GM21717 (cell line): Measurements from ENCODE around the gene ATOSB.

Experiments
- ATAC-seq: cut with Tn5 transposase; IDR thresholded peaks from one replicate; pipeline ENCODE4 v1.9.1; 2021; ENCODE audit warnings: mild to moderate bottlenecking, moderate library complexity; ENCODE audit not compliant: unreplicated experiment

Gene ATOSB

DNA sequence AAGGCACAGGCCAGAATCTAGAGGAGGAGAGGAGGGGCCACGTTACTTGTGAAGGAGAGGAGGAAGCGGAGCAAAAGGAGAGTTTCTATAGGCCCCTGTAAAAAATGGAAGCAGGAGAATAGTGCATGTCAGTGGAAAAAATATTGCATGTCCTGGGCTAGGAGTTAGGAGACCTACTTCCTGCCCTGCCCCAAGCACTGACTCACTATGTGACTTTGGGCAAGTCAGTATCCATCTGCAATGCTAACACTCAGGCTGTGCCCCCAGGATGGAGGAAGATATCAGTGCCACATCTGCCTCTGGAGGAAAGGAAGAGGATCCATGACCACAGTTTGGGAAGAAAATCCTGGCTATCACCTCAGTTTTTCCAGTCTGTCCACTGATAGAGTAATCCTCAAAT is 26.2 kb downstream of the ATOSB start:
- no peak for ATAC-seq

DNA sequence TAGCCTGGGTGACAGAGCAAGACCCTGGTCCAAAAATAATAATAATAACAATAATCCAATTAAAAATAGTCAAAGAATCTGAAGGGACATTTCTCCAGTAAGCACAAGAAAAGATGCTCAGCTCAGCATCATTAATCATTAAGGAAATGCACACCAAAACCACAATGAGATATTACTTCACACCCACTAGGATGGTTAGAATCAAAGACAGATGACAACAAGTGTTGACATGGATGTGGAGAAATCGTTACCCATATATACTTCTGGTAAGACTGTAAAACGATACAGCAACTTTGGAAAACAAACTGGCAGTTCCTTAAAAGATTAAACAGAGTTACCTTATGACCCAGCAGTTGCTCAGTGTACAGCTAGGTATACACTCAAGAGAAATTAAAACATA is 30.6 kb downstream of the ATOSB start:
- ATAC-seq, result no peak

DNA sequence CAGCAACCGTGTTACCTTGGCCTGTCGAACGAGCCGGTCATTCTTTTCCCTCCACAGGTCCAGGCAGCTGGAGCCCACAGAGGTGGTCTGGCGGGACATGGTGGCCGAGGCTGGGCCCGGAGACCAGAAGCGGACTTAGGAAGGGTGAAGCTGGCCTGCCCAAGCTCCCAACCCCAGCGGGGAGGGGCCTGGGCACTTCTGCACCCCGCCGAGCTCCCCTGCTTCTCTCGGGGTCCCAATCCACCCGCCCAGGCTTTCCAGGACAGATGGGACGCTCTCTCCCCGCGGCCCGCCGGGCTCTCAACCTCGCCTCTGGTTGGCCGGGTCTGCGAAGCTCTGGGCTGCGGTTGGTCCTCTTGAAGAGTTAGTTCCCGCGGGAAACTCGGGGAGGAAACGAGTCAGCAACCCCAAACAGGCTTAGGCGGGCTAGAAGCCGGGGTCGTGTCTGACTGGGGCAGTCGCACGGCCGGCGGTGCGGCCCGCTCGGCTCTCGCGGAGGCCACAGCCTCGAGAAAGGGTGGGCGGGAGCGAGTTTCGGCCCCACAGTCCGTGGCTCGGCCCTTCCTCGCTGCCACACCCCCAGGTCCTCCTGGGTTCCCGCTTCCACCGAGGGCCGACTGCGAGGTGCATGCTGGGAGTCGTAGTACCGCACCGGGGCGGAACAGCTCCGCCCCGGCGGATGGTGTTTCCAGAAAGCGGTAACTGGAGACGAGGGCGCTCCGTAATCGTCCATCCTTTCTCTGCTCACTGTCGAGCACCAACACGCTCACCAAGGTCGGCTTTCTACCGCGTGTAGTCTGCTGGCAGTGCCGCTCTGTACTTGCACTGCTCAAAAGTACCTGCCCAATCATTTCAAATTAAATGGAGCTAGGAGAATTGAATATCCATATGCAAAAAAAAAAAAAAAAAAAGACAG is 36.0 kb downstream of the ATOSB start, which contains the start of gene FANCG:
Gene FANCG, minus strand, starts transcription at position 517 of the 916 bp plus-strand sequence. Its CDS starts 418 bp downstream, at position 99.
- peak; percentile 74 for ATAC-seq

DNA sequence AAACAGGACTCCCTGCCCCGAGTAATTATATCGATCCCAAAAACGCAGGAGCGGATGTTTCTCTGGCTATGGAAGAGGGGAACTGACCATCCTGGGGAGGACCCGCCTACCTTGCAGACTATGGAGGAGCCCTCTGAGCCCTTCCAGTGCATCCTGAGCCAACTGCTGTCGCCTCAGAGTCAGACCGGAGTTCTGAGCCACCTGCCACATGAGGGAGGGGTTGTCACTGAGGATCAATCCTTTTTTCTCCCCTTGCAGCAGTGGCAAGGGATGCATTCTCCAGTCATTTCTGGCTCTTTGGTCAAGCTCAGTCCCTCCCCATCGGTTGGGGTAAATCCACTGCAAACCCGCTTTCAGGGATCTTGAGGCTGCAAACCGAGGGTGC is 36.6 kb downstream of the ATOSB start:
- no peak for ATAC-seq

DNA sequence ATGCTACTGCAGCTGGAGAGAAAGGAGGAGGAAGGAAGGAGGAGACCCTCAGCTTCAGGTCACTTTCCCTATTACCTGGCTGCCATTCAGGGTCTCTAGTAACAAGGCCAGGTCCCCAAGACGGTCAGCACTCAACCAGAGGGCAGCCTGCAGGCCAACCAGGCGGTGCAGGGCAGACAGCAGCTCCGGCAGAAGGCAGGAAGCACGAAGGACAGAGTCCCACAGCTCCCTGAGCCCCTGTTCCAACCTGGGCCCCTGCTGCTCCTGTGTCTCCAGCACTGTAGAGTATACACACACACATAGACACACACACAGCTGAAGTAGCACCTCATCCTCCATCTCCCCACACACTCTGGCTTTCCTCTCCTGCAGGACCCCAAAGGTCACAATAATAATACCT is 37.6 kb downstream of the ATOSB start:
- no peak for ATAC-seq

- ATAC-seq, result no peak
Observed at GRCh38 chr9:35076848-35077247, 38.8 kb downstream of the ATOSB start.

DNA sequence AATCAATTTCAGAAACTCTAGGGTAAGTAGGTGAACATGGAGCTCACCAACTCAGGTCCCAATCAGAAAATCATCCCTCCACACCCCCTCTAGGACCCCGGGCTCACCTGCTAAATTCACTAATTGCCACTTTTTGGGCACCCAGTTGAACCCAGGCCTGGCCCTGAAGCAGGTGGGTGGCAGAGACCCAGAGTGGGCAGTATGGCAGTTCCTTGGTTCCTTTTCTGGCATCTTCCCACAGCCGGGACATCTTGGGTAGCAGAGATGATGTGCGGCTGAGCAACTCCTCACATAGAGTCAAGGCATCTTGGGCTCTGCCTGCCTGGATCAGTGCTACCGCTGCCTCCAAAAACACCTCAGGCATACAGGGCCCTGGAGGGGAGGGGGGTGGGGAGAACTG is 40.3 kb downstream of the ATOSB start:
- no peak for ATAC-seq

- no peak for ATAC-seq
Observed at GRCh38 chr9:35074791-35075190, 40.9 kb downstream of the ATOSB start.

GRCh38 chr9:35074141-35074540 is 41.5 kb downstream of the ATOSB start:
- no peak for ATAC-seq

GRCh38 chr9:35073279-35073612 is 42.4 kb downstream of the ATOSB start:
- no peak for ATAC-seq

DNA sequence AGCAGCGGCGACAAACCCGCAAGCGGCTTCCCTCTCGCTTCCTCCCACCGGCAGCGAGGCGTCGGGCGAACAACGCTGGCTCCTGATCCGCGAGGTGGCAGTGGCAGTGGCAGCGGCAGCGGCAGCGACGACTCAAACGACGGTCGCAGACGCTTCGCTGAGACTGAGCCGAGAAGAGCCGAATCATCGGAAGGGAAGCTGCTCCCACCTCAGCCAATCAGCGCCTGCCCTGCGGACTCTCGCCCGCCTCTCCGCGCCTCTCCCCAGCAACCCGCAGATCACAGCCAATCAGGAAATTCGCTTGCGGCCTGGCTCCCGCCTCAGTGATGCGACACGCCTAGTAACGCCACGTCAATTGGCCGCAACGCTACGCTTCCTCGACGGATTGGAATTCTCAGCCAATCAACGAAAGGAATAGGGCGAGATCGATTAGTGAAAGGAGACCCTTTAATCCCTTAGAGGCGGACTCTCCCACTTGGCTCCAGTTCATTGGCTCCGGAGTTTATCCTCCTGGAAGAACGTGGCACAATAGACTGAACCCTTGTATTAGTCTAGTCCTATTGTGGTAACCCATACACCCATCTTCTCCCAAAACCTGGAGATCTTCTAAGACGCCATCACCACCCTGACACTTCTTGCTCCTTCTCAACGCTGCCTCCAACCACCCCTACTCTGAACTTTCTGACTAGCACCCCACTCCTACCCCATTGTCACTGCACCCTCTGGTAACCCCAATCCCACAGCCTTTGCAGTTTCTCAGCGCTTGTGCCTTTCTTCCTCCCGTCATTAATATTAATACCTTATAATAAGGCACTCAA is 43.0 kb downstream of the ATOSB start, which contains the start of gene VCP:
Gene VCP, minus strand, starts transcription at position 165 of the 818 bp plus-strand sequence. CDS start 272 bp downstream, outside the sequence.
- peak; percentile 83 for ATAC-seq

DNA sequence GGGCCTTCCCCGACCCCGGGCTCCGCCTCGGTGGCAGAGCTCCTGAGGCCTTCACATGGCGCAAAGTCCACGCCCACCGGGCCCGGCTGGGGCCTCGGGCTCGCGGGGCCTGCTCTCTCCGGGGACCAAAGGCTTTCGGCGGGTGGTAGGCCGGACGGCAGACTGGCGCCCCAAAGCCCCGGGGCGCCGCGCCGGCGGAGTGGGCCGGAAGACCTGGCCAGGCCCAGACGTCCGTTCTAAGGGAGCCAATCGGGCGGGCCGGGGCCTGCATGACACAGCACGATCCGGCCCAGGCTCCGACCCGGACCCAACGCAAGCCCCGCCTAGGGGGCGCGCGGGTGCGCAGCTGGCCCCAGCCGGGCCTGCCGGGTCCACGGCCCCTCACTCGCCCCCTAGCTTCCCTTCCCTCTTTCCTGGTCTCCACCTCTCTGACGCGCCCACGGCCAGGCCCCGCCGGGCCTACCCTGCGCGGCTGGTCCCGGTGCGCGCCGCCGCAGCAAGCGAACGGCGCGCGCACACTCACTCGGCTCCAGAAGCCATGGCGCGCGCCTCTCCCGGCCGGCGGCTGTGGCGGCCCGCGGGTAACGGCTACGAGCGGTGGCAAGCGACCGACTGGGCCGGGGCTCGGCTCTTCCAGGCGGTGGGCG is 43.7 kb downstream of the ATOSB start:
- peak; percentile 42 for ATAC-seq

DNA sequence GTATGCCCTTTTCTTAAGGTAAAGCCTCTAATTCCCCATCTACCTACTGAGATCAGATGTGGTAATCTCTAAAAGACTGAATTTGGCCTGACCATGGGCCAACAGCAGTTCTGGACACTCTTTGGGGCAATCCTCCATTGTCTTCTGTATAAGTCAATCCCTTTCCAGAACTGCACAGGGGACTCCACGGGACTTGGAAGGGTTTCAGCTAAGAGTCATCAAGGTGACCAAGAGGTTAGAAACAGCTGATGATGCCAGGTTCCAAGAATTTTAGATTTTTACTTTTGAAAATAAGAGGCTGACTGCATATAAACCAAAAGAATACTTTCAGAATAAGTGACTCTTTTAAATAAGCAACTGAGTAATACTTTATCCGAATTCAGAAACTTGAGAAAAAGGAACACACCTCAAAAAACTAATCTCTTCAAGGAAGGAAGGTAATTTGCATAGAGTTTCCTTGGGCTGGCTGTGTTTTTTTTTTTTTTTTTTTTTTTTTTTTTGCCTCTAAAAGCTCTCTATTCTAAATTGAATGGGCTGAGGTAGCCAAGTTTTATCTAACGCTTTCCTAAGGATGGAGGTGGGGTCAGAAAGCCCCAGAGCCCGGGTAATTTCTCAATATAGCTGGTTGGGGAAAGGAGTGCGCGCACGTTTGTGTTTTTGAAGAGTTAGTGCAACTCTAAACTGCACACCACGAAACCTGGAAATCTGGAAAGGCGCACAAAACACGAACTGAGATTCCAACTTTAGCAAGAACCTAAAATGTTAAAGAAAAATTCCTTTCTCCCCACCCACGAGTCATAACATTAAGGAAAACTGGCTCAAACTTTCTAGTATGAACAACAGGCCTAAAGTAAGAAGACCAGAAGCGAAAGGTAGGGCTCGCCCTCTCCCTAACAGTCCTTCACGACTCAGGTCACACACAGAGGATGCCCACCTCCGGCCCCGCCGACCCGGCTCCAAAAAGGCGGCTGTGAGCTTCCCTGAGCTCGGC is 44.5 kb downstream of the ATOSB start:
- ATAC-seq, result no peak

DNA sequence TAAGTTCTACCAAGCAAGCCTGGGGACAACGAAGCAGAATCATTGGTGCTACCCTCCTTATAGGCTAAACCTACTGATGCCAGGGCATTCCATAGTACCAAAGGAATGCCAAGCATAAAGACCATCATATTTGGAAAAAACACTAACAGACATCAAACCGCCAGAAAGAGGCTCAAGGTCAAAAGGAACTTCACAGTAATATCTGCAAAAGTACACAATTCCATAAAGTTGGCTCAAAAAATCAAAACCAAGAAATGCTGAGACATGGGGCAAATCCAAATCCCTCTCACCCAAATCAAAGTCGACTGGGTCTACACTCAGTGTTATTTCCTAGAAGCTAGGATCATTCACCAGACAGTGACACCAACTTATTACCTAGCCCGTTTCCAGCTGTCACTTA is 46.6 kb downstream of the ATOSB start:
- ATAC-seq, result no peak

GRCh38 chr9:35067056-35067455 is 48.6 kb downstream of the ATOSB start:
- no peak for ATAC-seq

GRCh38 chr9:35060548-35061207 is 55.0 kb downstream of the ATOSB start:
- no peak for ATAC-seq

GRCh38 chr9:35059438-35059837 is 56.2 kb downstream of the ATOSB start:
- ATAC-seq, result no peak

DNA sequence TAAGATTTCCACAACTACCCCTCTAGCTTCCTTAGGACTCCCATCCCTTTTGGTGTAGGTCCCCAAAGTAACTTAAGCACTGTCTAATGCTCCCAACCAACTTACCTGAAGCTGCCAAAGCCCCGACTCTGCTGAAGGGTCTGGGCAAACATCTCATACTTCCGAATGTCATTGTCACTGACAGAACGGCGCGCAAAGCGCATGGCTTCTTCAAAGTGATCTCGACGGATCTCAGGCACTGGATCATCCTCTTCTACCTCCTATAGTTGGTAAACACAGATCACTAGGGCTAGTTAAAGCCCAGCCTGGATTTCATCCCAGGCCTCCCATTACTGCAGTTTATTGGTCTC is 58.4 kb downstream of the ATOSB start:
- no peak for ATAC-seq

DNA sequence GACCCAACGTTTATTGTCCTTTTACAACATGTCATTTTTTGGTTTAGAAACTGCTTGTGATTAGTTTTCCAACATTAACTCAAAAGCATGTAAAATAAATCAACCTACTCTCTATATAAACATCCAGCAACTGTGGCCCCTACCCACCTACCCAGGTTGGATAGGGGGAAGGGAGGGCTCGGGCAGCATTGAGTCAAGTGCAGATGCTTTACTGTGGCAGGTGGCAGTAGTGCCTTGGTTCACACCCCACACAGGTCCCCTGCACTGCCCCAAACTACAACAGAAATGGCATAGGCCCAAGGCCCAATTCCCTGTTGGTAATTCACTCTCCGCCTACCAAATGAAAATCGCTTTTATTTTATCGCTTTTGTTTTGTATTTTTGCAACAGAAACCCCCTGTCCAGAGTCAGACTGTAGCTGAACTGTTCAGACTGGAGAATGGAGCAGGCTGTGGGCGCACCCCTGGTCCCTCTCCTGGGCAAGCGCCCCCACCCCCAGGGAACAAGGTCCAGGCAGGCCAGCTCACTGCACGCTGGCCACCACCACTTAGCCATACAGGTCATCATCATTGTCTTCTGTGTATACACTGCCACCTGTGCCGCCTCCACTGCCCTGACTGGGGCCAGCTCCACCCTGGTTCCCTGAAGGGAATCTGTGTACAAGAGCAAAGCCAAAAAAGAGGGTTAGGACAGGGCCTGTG is 58.9 kb downstream of the ATOSB start:
- no peak for ATAC-seq
